HG03039 (cell line): ENCODE results near the gene TBC1D10A.

ENCODE experiments used
- ATAC-seq: cut with Tn5 transposase; IDR thresholded peaks from one replicate; pipeline ENCODE4 v1.9.1; 2021; ENCODE audit warnings: mild to moderate bottlenecking, moderate library complexity; ENCODE audit not compliant: unreplicated experiment

Gene TBC1D10A

GRCh38 chr22:30248484-30248883 is 78.3 kb downstream of the TBC1D10A start:
- no peak for ATAC-seq

GRCh38 chr22:30247974-30248373 is 78.8 kb downstream of the TBC1D10A start:
- no peak for ATAC-seq

GRCh38 chr22:30247561-30247960 is 79.2 kb downstream of the TBC1D10A start:
- ATAC-seq = no peak

- no peak for ATAC-seq
Observed at GRCh38 chr22:30246814-30247376, 79.8 kb downstream of the TBC1D10A start.

GRCh38 chr22:30245985-30246813 is 80.5 kb downstream of the TBC1D10A start, which contains the start of gene LIF:
TSS of gene LIF (minus strand) at chr22:30246759. CDS start at chr22:30246695, 64 bp downstream.
- no peak for ATAC-seq

- ATAC-seq = no peak
Observed at GRCh38 chr22:30245181-30245984, 81.4 kb downstream of the TBC1D10A start.

- ATAC-seq = no peak
Observed at GRCh38 chr22:30244641-30245040, 82.1 kb downstream of the TBC1D10A start.

- no peak for ATAC-seq
Observed at GRCh38 chr22:30244066-30244465, 82.7 kb downstream of the TBC1D10A start.

- ATAC-seq = no peak
Observed at GRCh38 chr22:30243661-30244060, 83.1 kb downstream of the TBC1D10A start.
